ENCODE results near the gene SPTB. TPM values are rescaled to one million over a fixed set of nuclear protein-coding genes. Genes with fewer than 3 reads are reported as not detected.

Gene SPTB
- total RNA-seq, 1 experiment from 2014 or later, result 2.3 TPM

GRCh38 chr14:64796369-64796768 lies 83.3 kb downstream of the SPTB start:
- H3K23ac ChIP-seq (ENCODE audit: insufficient read length, low read depth, low read length), result no peak overlapping the region
- no peaks in the 10 kb centered on the region for H3K79me2 ChIP-seq (ENCODE audit: insufficient read depth, low read length)
- no peak overlapping the region for H3K27ac ChIP-seq (ENCODE audit: insufficient read length, low read depth, low read length)
- DNase-seq, result no peak
- no peak overlapping the region for H2BK120ac ChIP-seq (ENCODE audit: low read depth, low read length, poor library complexity, severe bottlenecking)
- H4K20me1 ChIP-seq (ENCODE audit: control insufficient read depth, insufficient read depth, insufficient read length), result no peaks in the 10 kb centered on the region
- H3K14ac ChIP-seq (ENCODE audit: insufficient read depth, low read length), result no peak overlapping the region
- H4K91ac ChIP-seq (ENCODE audit: insufficient read length, low read depth, low read length), result no peak overlapping the region
- TF ChIP-seq CTCF (conservative IDR thresholded peaks at IDR 0.05), result no peak
- Mint-ChIP-seq H3K4me1 (peaks cover 2 to 5% of the 10 kb centered on the region in 2 experiments), H3K9me3 (no peaks in the 10 kb centered on the region), H3K27me3 (ENCODE audit: low read depth) (no peaks in the 10 kb centered on the region), H3K27ac (peak overlapping the region in 1 of 3 experiments; percentile 31; a peak in 1 of 7 replicates), H3K36me3 (ENCODE audit: insufficient read depth in 1 of 3, low read depth in 3 of 3) (peaks cover 0 to 3% (median 0%) of the 10 kb centered on the region in 3 experiments; a peak in 2 of 7 replicates), H3K4me3 (no peak overlapping the region)
- no peak overlapping the region for H4K8ac ChIP-seq (replicated peaks; ENCODE audit: insufficient read length, low read depth, low read length)
- no peak overlapping the region for H3K56ac ChIP-seq (ENCODE audit: insufficient read length, low read depth, low read length)
- H4K5ac ChIP-seq (ENCODE audit: insufficient read length, low read depth, low read length), result no peak overlapping the region
- no CpG with 5 or more reads among the region's 11 CpGs for WGBS (ENCODE audit: extremely low coverage, insufficient read length, low lambda C conversion rate)
- H3K79me1 ChIP-seq (ENCODE audit: insufficient read depth, low read depth, low read length, poor library complexity, severe bottlenecking), result no peaks in the 10 kb centered on the region
- no peak overlapping the region for H2AK5ac ChIP-seq (ENCODE audit: insufficient read length, low read length)
- no peak overlapping the region for H2AFZ ChIP-seq (ENCODE audit: low read length)
- H3T11ph ChIP-seq (ENCODE audit: low read length), result no peak overlapping the region
- H3K18ac ChIP-seq (ENCODE audit: insufficient read length, low read depth, low read length), result no peak overlapping the region
- H2BK15ac ChIP-seq (ENCODE audit: low read depth, low read length), result no peak overlapping the region
- no peaks in the 10 kb centered on the region for H3K4me1 ChIP-seq (ENCODE audit: insufficient read depth, low read length)
- no peak overlapping the region for H2BK5ac ChIP-seq (ENCODE audit: insufficient read length, low read length)
- no peak overlapping the region for H2BK20ac ChIP-seq (ENCODE audit: low read depth, low read length, poor library complexity, severe bottlenecking)
- no peaks in the 10 kb centered on the region for H3K23me2 ChIP-seq (ENCODE audit: insufficient read length, low read depth, low read length, poor library complexity, severe bottlenecking)
- no peak overlapping the region for H3K9ac ChIP-seq (ENCODE audit: extremely low read depth, insufficient read length, low read length)
- H3K9me3 ChIP-seq (ENCODE audit: control insufficient read depth, low read depth, low read length), result no peaks in the 10 kb centered on the region
- H3K27me3 ChIP-seq (ENCODE audit: insufficient read depth, low read length), result no peaks in the 10 kb centered on the region
- H3K4ac ChIP-seq (ENCODE audit: low read depth, low read length), result no peak overlapping the region
- no peak overlapping the region for H2BK12ac ChIP-seq (ENCODE audit: insufficient read length, low read depth, low read length)
- H3K4me2 ChIP-seq (ENCODE audit: insufficient read depth, insufficient read length, low read length), result no peak overlapping the region
